PC-3 (cell line): ENCODE data around the gene RALGPS1. TPM values are rescaled to one million over a fixed set of nuclear protein-coding genes. Genes with fewer than 3 reads are reported as not detected.

Experiments
- ATAC-seq: fragments of 200-7000 bp; cut with Tn5 transposase; 2 replicates; pipeline ENCODE4 v1.9.1; 2020; ENCODE audit warnings: mild to moderate bottlenecking, moderate library complexity
- BruUV-seq: library from RNA; stranded (reverse); fragments of 400-500 nt; replicated peaks from 2 replicates; lab custom pipeline; 2021; lab: Mats Ljungman, UMichigan
- CTCF ChIA-PET: fragments of 300-600 bp; sonication (Branson Sonifier 250); formaldehyde crosslinking; loops from one replicate; lab custom pipeline; 2022; ENCODE audit warnings: antibody characterized with exemption; lab: Charles Lee
- POLR2A ChIA-PET: fragments of 300-600 bp; sonication (Branson Sonifier 250); formaldehyde crosslinking; loops from one replicate; lab custom pipeline; 2022; ENCODE audit warnings: antibody characterized with exemption; ENCODE audit not compliant: unreplicated experiment; lab: Charles Lee
- DNase-seq: peaks from one replicate; pipeline ENCODE4 v3.0.0-alpha.2; 2015
- H2AFZ ChIP-seq: fragments of 300-600 bp; sonication (generic); 2 replicates; pipeline ENCODE4 v1.6.0; 2016; ENCODE audit warnings: antibody characterized with exemption, low read length
- H3F3A ChIP-seq: fragments of 300-600 bp; sonication (generic); one replicate; pipeline ENCODE4 v1.6.0; 2017; ENCODE audit warnings: antibody characterized with exemption, low read length, control low read depth, mild to moderate bottlenecking; ENCODE audit not compliant: unreplicated experiment
- H3K27ac ChIP-seq: fragments of 300-600 bp; sonication (generic); 2 replicates; pipeline ENCODE4 v1.5.1; 2016; ENCODE audit warnings: mild to moderate bottlenecking, low read length
- H3K27me3 ChIP-seq: fragments of 300-600 bp; sonication (generic); 2 replicates; pipeline ENCODE4 v1.6.1; 2016; ENCODE audit warnings: low read length, mixed read lengths
- H3K36me3 ChIP-seq: fragments of 300-600 bp; sonication (generic); 2 replicates; pipeline ENCODE4 v1.6.1; 2016; ENCODE audit warnings: low read depth, mixed run types, low read length, mixed read lengths
- H3K4me1 ChIP-seq: fragments of 300-600 bp; sonication (generic); 2 replicates; pipeline ENCODE4 v1.5.1; 2016; ENCODE audit warnings: low read length; ENCODE audit not compliant: insufficient read depth
- H3K4me2 ChIP-seq: fragments of 300-600 bp; sonication (generic); 2 replicates; pipeline ENCODE4 v1.6.0; 2016; ENCODE audit warnings: low read length
- H3K4me3 ChIP-seq: fragments of 300-600 bp; sonication (generic); 2 replicates; pipeline ENCODE4 v1.5.1; 2016; ENCODE audit warnings: mild to moderate bottlenecking, low read length, mixed read lengths
- H3K79me2 ChIP-seq: fragments of 300-600 bp; sonication (generic); 2 replicates; pipeline ENCODE4 v1.6.1; 2017; ENCODE audit warnings: low read length, mixed read lengths
- H3K9ac ChIP-seq: fragments of 300-600 bp; sonication (generic); 2 replicates; pipeline ENCODE4 v1.6.0; 2016; ENCODE audit warnings: mild to moderate bottlenecking, low read length
- H3K9me2 ChIP-seq: fragments of 300-600 bp; sonication (generic); replicated peaks from 2 replicates; pipeline ENCODE4 v1.6.1; 2016; ENCODE audit warnings: mixed run types, low read length, mixed read lengths
- H3K9me3 ChIP-seq: fragments of 300-600 bp; sonication (generic); 2 replicates; pipeline ENCODE4 v1.6.1; 2016; ENCODE audit warnings: low read length, mixed read lengths
- H4K20me1 ChIP-seq: fragments of 300-600 bp; sonication (generic); 2 replicates; pipeline ENCODE4 v1.6.1; 2016; ENCODE audit warnings: low read length, mixed read lengths
- EZH2 ChIP-seq: fragments of 300-600 bp; sonication (generic); IDR thresholded peaks from one replicate; pipeline ENCODE4 v1.6.1; 2017; ENCODE audit warnings: antibody characterized with exemption, mild to moderate bottlenecking, low read length; ENCODE audit not compliant: unreplicated experiment
- EZH2phosphoT487 ChIP-seq: fragments of 300-600 bp; sonication (generic); IDR thresholded peaks from 2 replicates; pipeline ENCODE4 v1.6.1; 2018; ENCODE audit warnings: mild to moderate bottlenecking, antibody characterized with exemption, low read length, borderline replicate concordance
- intact Hi-C: fragments of 100-400 bp; cut with micrococcal nuclease; formaldehyde crosslinking; loops from 2 replicates; pipeline ENCODE4 v1.9.0; 2023
- total RNA-seq: library from RNA; depleted of rRNA; stranded (reverse); fragments of >200 nt; gene quantifications from 2 replicates; pipeline ENCODE4 v1.2.3, GENCODE V29; 2014
- TF ChIP-seq, protein P1 (sequence below): fragments of 300-600 bp; sonication (generic); conservative IDR thresholded peaks from 2 replicates; pipeline ENCODE4 v1.5.1; 2017; ENCODE audit warnings: antibody characterized with exemption, low read depth, mild to moderate bottlenecking, low read length

RALGPS1 gene
- total RNA-seq, 1 experiment from 2014 or later, result 10.2 TPM

DNA sequence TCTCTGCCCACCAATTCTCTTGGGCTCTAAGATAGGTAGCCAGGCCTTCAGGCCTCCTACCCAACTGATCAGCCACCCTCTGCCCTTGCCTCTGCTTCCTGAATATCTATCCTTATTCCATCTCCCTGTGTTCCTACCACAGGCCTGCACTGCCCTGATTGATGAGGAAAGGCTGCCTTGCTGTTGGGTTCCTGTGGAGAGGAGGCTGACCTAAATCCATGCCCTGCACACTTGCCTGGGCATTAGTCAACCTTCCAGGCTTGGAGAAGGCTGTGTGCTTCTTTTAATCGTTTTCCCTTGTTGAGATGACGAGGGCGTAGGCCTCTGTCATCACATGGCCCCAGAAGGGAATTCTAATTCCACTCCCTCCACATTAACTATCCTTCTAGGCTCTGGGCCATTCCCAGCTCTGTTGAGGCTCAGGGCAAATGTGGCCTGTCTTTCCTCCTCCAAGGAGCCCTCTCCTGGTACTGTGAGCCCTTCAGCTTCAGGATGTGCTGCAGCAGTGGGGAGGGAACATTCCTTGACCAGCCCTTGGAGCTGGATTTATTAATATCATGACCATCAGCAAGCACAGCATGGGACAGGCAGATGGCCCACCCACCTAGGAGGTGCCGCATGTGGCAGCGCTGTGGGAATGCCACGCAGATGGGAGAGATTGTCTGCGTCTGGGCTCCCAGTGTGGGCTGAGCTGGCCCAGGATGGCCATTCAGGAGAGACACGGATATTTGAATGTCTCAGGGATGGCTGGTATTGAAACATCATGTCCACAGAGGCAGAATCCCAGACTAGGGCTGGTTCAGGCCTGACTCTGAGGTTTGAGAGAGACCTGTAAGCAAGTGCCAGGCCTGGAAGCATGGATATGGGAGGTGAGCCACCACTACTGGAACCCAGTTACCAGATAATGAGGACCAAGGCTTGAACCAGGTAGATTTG is 166.9 kb downstream of the RALGPS1 start:
- ChIA-PET CTCF (no interaction called here), POLR2A (no interaction called here)
- ATAC-seq (no peak), DNase-seq (no peak)
- H3K4me3 ChIP-seq, result no peak overlapping the region
- no peak overlapping the region for H3K27ac ChIP-seq
- H3K79me2 ChIP-seq, result no peaks in the 10 kb centered on the region
- TF ChIP-seq EZH2phosphoT487 (no peak), EZH2 (no peak)
- TF ChIP-seq, protein P1, sequence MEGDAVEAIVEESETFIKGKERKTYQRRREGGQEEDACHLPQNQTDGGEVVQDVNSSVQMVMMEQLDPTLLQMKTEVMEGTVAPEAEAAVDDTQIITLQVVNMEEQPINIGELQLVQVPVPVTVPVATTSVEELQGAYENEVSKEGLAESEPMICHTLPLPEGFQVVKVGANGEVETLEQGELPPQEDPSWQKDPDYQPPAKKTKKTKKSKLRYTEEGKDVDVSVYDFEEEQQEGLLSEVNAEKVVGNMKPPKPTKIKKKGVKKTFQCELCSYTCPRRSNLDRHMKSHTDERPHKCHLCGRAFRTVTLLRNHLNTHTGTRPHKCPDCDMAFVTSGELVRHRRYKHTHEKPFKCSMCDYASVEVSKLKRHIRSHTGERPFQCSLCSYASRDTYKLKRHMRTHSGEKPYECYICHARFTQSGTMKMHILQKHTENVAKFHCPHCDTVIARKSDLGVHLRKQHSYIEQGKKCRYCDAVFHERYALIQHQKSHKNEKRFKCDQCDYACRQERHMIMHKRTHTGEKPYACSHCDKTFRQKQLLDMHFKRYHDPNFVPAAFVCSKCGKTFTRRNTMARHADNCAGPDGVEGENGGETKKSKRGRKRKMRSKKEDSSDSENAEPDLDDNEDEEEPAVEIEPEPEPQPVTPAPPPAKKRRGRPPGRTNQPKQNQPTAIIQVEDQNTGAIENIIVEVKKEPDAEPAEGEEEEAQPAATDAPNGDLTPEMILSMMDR, result no peak
- H3F3A ChIP-seq, result no peaks in the 10 kb centered on the region
- intact Hi-C loops, result no loop called here
- no peaks in the 10 kb centered on the region for H3K36me3 ChIP-seq
- no peak overlapping the region for H2AFZ ChIP-seq
- no peaks in the 10 kb centered on the region for H4K20me1 ChIP-seq
- BruUV-seq, result no TSS peak
- no peaks in the 10 kb centered on the region for H3K9me2 ChIP-seq
- H3K4me2 ChIP-seq, result no peak overlapping the region
- peaks cover 8% of the 10 kb centered on the region; the same call in 1 of the 2 replicates for H3K4me1 ChIP-seq
- H3K9ac ChIP-seq, result no peak overlapping the region
- H3K9me3 ChIP-seq, result no peaks in the 10 kb centered on the region
- H3K27me3 ChIP-seq, result no peaks in the 10 kb centered on the region

DNA sequence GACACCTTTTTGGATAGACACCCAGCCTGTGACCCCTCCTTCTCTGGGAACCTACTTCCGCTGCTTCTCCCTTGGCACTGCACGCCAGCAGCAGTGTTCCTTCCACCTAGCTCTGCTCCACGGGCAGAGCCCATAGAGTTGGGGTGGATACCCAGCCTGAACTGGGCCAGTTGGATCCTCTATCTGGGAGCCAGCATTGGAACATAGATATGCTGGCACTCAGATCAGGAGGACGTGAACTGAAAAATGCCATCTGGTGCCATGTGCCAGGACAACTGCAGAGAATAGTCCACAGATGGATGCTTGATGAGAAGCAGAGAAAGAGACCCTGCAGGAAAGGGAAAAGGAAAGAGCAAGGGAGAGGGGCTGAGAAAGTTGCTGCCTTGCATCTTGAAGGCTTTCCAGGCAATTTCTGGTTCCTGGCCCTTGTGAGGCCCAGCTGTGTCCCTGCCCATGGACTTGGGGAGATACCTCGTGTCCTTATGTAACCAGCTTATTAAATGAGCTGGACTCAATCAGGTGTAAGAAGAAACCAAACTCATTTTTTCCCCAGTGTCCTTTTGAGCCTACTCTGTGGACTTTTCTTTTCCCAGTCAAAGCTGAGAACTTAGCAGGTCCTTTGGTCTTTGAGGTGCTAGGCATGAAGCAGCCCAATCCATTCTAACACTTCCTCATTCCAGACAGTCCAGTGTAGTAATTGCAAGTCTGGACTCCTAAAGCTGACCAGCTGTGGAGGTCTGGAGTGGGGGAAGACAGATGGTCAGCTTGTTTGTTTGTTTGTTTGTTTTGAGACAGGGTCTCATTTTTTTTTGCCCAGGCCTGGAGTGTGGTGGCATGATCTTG is 168.8 kb downstream of the RALGPS1 start:
- intact Hi-C loops, result no loop called here
- Histone ChIP-seq H3K4me1 (no peaks in the 10 kb centered on the region), H3F3A (no peaks in the 10 kb centered on the region), H2AFZ (no peak overlapping the region), H3K9me2 (no peaks in the 10 kb centered on the region), H3K27me3 (no peaks in the 10 kb centered on the region), H3K4me2 (no peak overlapping the region), H3K4me3 (no peak overlapping the region), H3K27ac (no peak overlapping the region), H3K79me2 (no peaks in the 10 kb centered on the region), H3K36me3 (no peaks in the 10 kb centered on the region), H3K9ac (no peak overlapping the region), H4K20me1 (no peaks in the 10 kb centered on the region), H3K9me3 (no peaks in the 10 kb centered on the region)
- POLR2A ChIA-PET, result no interaction called here
- DNase-seq, result no peak
- CTCF ChIA-PET, result no interaction called here
- TF ChIP-seq, protein P1, result no peak
- TF ChIP-seq EZH2 (no peak), EZH2phosphoT487 (no peak)
- BruUV-seq, result no TSS peak
- ATAC-seq, result no peak
